GM18867 (cell line): Measurements from ENCODE around the gene TTLL13.
"Not testable (repeated sequence)": the region's sequence is repeated elsewhere in the genome, so short reads cannot be mapped to it uniquely, and the experiment has no call there.

Source experiments
- ATAC-seq: cut with Tn5 transposase; IDR thresholded peaks from one replicate; pipeline ENCODE4 v1.9.1; 2021; ENCODE audit warnings: mild to moderate bottlenecking, moderate library complexity; ENCODE audit not compliant: unreplicated experiment

TTLL13 gene

GRCh38 chr15:90233387-90234095 is 15.8 kb upstream of the TTLL13 start, which contains the start of gene CIB1:
TSS of gene CIB1 (minus strand) at chr15:90233941. CDS start at chr15:90233885, 56 bp downstream.
- ATAC-seq, result peak; percentile 80

DNA sequence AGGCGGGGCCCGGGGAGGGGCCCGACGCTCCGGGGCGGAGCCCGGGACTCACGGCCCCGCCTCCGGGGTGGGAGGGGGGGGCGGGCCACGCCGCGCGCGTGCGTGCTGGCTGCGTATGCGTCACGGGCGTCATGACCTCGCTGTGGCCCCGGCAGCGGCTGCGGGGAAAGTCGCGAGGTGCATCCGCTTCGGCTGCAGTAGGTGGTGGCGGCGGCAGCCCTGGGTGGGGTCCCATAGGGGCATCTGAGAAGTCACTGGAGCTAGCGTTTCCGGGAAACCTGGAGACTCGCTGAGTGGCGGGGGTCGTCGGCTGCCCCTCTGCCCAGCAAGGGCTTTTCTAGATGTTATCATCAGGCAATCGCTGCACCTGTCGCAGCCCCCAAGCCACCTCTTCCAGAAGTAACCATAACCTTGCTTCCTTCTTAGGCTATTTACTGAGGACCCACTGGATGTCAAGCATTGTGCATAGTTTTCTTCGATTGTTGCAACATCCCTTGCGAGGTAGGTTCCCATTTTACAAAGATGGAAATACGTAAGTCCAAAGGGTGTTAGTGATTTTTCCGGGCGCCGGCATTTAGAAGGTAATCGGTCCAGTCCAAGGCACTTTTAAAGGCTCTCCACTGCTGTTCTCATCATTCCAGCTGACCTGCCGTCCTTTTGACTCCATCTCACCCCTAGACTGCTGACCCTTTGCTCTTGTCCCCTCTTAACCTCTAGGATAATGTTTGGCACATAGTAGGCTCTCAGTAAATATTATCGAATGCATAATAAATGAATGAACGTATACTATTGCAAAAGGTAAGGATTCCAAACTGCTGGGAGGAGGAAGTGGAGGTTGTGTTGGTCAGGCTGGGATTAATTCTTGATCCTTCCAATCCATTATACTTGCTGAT is 15.0 kb upstream of the TTLL13 start, which contains the start of gene GDPGP1:
TSS of gene GDPGP1 (plus strand) at position 114 of the 893 bp plus-strand sequence. CDS start 6,700 bp downstream, outside the sequence.
- ATAC-seq, result peak; percentile 72

DNA sequence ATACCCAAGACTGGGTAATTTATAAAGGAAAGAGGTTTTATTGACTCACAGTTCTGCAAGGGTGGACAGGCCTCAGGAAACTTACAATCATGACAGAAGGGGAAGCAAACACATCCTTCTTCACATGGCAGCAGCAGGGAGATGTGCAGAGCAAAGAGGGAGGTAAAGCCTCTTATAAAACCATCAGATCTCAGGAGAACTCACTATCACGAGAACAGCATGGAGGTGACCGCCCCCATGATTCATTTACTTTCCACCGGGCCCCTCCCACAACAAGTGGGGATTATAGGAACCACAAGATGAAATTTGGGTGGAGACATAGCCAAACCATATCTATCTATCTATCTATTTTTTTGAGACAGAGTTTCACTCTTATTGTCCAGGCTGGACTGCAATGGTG is 10.0 kb upstream of the TTLL13 start:
- ATAC-seq, result no peak

DNA sequence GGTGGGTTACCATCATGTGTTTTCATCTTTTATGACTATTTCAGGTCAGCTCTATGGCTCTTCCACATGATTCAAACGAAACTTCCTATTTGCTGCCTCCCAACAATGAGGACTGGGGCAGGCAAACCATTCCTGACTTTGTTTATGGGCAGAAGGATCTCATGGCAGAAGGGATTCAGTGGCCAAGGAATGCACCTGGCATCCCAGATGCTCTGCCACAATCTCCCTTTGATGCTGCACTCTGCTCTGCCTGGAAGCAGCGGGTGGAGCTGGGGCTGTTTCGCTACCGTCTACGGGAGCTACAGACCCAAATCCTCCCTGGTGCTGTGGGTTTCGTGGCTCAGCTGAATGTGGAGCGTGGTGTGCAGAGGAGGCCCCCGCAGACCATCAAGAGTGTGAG is 8.5 kb upstream of the TTLL13 start:
- no peak for ATAC-seq

GRCh38 chr15:90241343-90242192 is 7.8 kb upstream of the TTLL13 start:
- no peak for ATAC-seq

- ATAC-seq, result no peak
These were observed 5.3 kb upstream of the TTLL13 start for GRCh38 chr15:90243943-90244639.

- no peak for ATAC-seq
These were observed 560 bp upstream of the TTLL13 start for GRCh38 chr15:90248789-90249202.

GRCh38 chr15:90257776-90258175 is 8.4 kb downstream of the TTLL13 start:
- no peak for ATAC-seq

- peak; percentile 71 for ATAC-seq
These were observed 10.2 kb downstream of the TTLL13 start for GRCh38 chr15:90259524-90259923.

DNA sequence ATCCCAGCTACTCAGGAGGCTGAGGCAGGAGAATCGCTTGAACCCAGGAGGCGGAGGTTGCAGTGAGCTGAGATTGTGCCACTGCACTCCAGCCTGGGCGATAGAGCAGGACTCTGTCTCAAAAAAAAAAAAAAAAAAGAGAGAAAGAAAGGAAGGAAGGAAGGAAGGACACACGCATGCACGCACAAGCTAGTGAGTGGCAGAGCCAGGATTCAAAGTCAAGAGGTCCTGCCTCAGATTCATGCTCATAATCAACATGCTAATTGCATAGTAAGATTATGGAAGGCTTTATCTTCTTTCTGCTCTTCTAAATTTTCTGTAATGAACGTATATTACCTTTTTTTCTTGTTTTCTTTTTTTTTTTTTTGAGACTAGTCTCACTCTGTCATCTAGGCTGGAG is 11.4 kb downstream of the TTLL13 start:
- ATAC-seq, result not testable (repeated sequence)

- no peak for ATAC-seq
These were observed 12.5 kb downstream of the TTLL13 start for GRCh38 chr15:90261811-90262210.

DNA sequence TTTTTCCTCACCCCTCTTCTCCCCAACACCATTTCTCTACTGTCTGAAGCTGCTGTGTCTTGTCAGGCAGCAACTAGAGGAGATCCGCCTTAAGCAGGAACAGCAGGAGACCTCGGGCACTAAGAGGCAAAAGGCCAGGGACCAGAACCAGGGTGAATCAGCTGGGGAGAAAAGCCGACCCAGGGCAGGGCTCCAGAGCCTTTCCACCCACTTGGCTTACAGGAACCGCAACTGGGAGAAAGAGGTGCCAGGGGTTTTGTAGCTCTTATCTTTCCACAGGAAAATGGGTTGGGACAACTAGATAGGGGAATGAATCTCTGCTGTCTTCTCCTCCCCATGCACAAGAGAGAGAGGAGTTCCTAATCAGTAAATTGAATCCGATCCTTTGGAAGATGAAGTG is 13.1 kb downstream of the TTLL13 start:
- no peak for ATAC-seq

DNA sequence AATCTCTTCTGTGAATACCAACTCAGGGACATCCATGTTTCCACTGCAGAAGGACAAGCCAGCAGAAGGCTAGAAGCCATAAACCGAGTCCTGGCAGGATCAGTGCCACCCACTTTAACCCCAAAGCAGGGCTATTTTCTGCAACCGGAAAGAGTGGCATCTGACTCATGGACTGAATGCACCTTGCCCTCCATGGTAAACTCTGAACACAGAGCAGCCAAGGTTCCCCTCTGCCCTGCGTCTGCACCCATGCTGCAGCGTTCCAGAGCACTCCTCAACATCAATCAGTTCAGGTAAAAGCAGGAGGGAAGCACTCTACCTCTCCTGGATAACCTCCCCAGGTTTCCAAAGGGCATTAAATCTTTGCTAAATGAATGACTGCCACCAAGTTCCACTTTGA is 15.3 kb downstream of the TTLL13 start:
- ATAC-seq, result no peak

GRCh38 chr15:90265271-90266060 is 16.1 kb downstream of the TTLL13 start, which contains the start of gene NGRN:
TSS of gene NGRN (plus strand) at chr15:90265672. CDS start at chr15:90265713, 41 bp downstream.
- ATAC-seq, result peak; percentile 91

DNA sequence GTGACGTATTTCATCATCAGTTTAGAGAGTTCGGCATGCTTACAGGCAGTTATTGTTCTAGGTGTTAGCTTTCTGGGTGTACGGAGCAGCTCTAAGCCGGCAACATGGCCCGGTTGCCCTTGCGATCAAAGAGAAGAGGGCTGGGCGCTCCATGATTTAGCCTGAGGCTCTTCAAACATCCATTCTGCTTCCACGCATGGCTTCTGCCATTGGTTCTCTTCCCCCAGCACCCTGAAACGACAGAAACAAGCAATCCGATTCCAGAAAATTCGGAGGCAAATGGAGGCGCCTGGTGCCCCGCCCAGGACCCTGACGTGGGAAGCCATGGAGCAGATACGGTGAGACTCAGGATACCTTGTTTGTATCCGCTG is 16.7 kb downstream of the TTLL13 start:
- ATAC-seq, result no peak

DNA sequence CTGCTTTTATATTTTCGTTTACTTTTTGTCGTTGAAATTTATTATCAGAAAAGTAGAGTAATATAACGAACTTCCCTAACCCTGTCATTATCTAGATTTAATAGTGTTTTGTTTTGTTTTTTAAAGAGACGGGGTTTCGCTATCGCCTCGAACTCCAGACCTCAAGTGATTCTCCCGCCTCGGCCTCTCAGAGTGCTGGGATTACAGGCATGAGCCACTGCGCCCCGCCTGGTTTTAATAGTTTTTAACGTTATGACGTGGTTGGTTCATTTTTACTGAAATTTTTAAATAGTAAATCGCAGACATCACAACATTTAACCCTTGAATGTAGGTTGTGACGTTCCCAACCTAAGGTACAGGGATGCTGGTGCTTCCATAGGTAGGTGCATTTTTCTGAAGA is 17.1 kb downstream of the TTLL13 start:
- no peak for ATAC-seq

- ATAC-seq, result no peak
These were observed 19.1 kb downstream of the TTLL13 start for GRCh38 chr15:90268415-90268814.

DNA sequence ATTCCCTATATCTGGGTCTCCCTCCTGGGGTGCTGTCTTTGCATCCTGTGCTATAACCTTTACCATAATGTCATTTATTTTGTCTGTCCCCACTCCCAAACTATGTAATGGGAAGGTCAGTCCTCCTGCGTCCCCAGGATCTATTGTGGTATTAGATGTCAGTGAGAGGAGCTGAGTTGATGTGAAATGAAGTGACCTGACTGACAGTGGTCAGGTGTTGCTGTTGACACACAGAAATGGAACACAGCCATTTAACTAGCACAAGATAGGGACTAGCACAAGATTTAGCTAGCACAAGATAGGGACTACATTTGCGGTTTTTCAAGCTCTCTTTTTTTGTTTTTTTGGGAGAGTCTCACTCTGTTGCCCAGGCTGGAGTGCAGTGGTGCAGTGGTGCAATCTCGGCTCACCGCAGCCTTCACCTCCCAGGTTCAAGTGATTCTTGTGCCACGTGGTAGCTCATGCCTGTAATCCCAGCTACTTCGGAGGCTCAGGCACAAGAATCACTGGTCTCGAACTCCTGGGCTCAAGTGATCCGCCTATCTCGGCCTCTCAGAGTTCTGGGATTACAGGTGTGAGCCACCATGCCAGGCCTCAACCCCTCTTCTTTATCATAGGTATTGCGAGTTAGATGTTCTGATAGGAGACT is 21.3 kb downstream of the TTLL13 start:
- ATAC-seq, result no peak
